ENCODE data around the gene AGBL4. TPM values are rescaled to one million over a fixed set of nuclear protein-coding genes. Genes with fewer than 3 reads are reported as not detected.

Gene AGBL4
- total RNA-seq, 4 donors from 2014 or later = 0.19 to 1.0 (median 1.0) TPM; not detected in 1

GRCh38 chr1:48692235-48692634 lies 1331.5 kb downstream of the AGBL4 start:
- no peak overlapping the region for H3K4me3 ChIP-seq
- peaks cover 12% of the 10 kb centered on the region for H3K4me1 ChIP-seq
- H3K9me3 ChIP-seq = no peaks in the 10 kb centered on the region
- no peaks in the 10 kb centered on the region for H3K36me3 ChIP-seq
- H3K27me3 ChIP-seq = peaks cover 2% of the 10 kb centered on the region
- no peak for DNase-seq (ENCODE audit: low spot score in 2 of 2)
- WGBS = 81% methylated on average over 9 of the region's 9 CpGs
- H3K27ac ChIP-seq = no peak overlapping the region
- TF ChIP-seq, protein P1, sequence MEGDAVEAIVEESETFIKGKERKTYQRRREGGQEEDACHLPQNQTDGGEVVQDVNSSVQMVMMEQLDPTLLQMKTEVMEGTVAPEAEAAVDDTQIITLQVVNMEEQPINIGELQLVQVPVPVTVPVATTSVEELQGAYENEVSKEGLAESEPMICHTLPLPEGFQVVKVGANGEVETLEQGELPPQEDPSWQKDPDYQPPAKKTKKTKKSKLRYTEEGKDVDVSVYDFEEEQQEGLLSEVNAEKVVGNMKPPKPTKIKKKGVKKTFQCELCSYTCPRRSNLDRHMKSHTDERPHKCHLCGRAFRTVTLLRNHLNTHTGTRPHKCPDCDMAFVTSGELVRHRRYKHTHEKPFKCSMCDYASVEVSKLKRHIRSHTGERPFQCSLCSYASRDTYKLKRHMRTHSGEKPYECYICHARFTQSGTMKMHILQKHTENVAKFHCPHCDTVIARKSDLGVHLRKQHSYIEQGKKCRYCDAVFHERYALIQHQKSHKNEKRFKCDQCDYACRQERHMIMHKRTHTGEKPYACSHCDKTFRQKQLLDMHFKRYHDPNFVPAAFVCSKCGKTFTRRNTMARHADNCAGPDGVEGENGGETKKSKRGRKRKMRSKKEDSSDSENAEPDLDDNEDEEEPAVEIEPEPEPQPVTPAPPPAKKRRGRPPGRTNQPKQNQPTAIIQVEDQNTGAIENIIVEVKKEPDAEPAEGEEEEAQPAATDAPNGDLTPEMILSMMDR (IDR thresholded peaks at IDR 0.05) = no peak
- TF ChIP-seq POLR2AphosphoS5 (IDR thresholded peaks at IDR 0.05) (no peak), EP300 (IDR thresholded peaks at IDR 0.05) (no peak), POLR2A (IDR thresholded peaks at IDR 0.05) (no peak)

DNA sequence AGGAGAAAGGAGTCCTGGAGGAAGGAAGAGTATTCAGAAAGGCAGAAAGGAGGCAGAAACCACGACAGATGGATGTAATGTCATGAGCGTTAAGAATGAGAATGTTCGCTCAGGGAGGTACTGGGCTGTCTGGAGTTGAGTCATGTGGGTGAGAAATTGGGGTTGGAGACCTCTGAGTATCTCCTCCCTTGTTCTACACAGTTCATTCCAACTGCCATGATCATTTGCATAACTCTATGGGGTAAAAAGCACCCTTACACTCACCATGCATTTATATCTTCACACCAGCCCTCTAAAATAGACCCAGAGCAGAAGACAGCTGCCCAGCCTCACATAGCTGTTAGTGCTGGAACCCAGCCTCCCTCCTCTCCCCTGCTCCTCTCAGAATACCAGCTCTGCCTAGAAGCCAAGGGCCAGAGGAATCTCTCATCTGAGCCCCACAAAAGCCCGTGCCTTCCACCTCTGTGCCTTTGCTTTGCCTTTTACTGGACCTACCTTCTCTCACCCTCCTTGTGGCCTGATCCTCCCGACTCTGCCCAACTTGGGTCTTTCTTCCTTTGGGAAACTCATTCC lies 1332.2 kb downstream of the AGBL4 start:
- Histone ChIP-seq H3K9me3 (no peaks in the 10 kb centered on the region), H3K4me3 (no peak overlapping the region), H3K27me3 (peaks cover 2% of the 10 kb centered on the region), H3K4me1 (peaks cover 12% of the 10 kb centered on the region), H3K36me3 (no peaks in the 10 kb centered on the region), H3K27ac (no peak overlapping the region)
- no peak for DNase-seq (ENCODE audit: low spot score in 2 of 2)
- 83% methylated on average over 5 of the region's 5 CpGs for WGBS
- TF ChIP-seq, protein P1 (IDR thresholded peaks at IDR 0.05) = no peak
- TF ChIP-seq POLR2A (IDR thresholded peaks at IDR 0.05) (no peak), EP300 (IDR thresholded peaks at IDR 0.05) (no peak), POLR2AphosphoS5 (IDR thresholded peaks at IDR 0.05) (no peak)

GRCh38 chr1:48688102-48688760 lies 1335.5 kb downstream of the AGBL4 start:
- TF ChIP-seq, protein P1 (IDR thresholded peaks at IDR 0.05) = no peak
- TF ChIP-seq POLR2AphosphoS5 (IDR thresholded peaks at IDR 0.05) = no peak
- TF ChIP-seq EP300 (IDR thresholded peaks at IDR 0.05) = no peak
- no peak for TF ChIP-seq POLR2A (IDR thresholded peaks at IDR 0.05)
- H3K27ac ChIP-seq = no peak overlapping the region
- DNase-seq (ENCODE audit: low spot score in 2 of 2) = no peak
- no peak overlapping the region for H3K4me3 ChIP-seq
- H3K36me3 ChIP-seq = no peaks in the 10 kb centered on the region
- H3K9me3 ChIP-seq = no peaks in the 10 kb centered on the region
- peaks cover 2% of the 10 kb centered on the region for H3K27me3 ChIP-seq
- peaks cover 5% of the 10 kb centered on the region for H3K4me1 ChIP-seq
- 78% methylated on average over 3 of the region's 3 CpGs for WGBS

DNA sequence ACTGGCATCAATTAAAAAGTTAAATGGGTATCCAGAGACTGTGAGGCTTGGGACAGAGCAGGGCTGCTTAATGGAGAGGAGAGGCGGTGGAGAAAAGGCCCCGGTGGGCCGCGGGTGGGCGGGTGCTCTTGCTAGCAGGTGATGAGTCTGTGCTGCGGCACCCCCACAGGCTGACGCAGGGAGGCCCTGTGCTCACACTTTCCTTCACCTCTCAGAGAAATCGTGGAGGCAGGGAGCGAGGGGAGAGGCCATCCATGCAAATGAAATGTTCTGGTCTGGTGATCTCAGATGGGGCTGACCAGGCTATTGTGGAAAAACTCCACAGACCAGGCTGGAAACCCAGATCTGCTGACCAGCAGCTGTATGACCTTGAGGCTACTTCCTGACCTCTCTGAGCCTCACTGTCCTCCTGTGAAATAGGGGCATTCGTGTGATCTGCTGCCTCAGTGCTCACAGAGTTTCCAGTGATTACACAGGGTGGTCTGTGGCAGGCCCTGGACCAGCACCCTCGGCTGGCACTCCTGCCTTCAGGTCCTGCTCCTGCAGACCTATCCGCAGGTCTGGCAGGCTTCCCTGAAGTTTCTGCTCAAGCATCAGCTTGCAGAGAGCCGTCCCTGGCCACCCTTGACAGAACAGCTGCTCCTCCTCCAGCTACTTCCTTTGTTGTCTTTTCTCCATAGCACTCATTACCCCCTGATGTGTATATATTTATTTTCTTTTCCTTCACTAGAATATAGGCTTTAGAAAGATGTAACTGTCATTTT lies 1336.3 kb downstream of the AGBL4 start:
- Histone ChIP-seq H3K4me1 (peaks cover 2% of the 10 kb centered on the region), H3K4me3 (no peak overlapping the region), H3K9me3 (no peaks in the 10 kb centered on the region), H3K27ac (no peak overlapping the region), H3K27me3 (peaks cover 2% of the 10 kb centered on the region), H3K36me3 (no peaks in the 10 kb centered on the region)
- DNase-seq (ENCODE audit: low spot score in 2 of 2) = no peak
- TF ChIP-seq, protein P1 (IDR thresholded peaks at IDR 0.05) = no peak
- TF ChIP-seq POLR2A (IDR thresholded peaks at IDR 0.05) = no peak
- TF ChIP-seq EP300 (IDR thresholded peaks at IDR 0.05) = no peak
- WGBS = 67% methylated on average over 13 of the region's 13 CpGs

GRCh38 chr1:48686159-48686558 lies 1337.6 kb downstream of the AGBL4 start:
- Histone ChIP-seq H3K4me3 (no peak overlapping the region), H3K27me3 (no peaks in the 10 kb centered on the region), H3K27ac (no peak overlapping the region), H3K4me1 (no peaks in the 10 kb centered on the region), H3K36me3 (no peaks in the 10 kb centered on the region), H3K9me3 (no peaks in the 10 kb centered on the region)
- TF ChIP-seq POLR2AphosphoS5 (IDR thresholded peaks at IDR 0.05) (no peak), EP300 (IDR thresholded peaks at IDR 0.05) (no peak), POLR2A (IDR thresholded peaks at IDR 0.05) (no peak)
- TF ChIP-seq, protein P1 (IDR thresholded peaks at IDR 0.05) = no peak
- WGBS = 95% methylated on average over 5 of the region's 5 CpGs
- DNase-seq (ENCODE audit: low spot score in 2 of 2) = no peak
